Activated T-cell treated with anti-CD3 and anti-CD28 coated beads, Interleukin-2, amount 50 U/mL, for 1 hour (primary cell): Measurements from ENCODE around the gene SSX2B.
"Not testable (repeated sequence)": the region's sequence is repeated elsewhere in the genome, so short reads cannot be mapped to it uniquely, and the experiment has no call there.

Experiments
- DNase-seq: peaks from one replicate; pipeline ENCODE4 v3.0.0-alpha.2; 2020

SSX2B gene

DNA sequence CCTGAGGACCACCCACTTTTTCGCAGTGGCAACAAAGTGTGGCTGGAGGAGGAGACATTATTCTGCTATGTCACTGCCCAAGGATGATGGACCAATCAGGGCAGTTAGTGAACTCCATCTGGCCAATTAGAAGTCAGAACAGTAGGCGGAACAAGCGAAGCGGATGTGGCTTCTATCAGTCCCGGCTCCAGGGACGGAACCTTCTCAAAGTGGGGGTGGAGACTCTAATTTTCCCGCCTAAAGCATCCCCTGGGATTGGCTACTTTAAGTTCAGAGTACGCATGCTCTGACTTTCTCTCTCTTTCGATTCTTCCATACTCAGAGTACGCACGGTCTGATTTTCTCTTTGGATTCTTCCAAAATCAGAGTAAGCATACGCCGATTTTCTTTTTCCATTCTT is at the start of gene SSX2B:
Gene SSX2B (plus strand): TSS at position 301 of the 400 bp plus-strand sequence. CDS start 1,429 bp downstream, outside the sequence.
- DNase-seq: not testable (repeated sequence)

GRCh38 chrX:52707078-52707477 is 44.0 kb upstream of the SSX2B start, which contains the start of gene SSX2:
SSX2 (minus strand) TSS chrX:52707178; CDS start chrX:52705749, 1,429 bp downstream.
- DNase-seq: not testable (repeated sequence)

DNA sequence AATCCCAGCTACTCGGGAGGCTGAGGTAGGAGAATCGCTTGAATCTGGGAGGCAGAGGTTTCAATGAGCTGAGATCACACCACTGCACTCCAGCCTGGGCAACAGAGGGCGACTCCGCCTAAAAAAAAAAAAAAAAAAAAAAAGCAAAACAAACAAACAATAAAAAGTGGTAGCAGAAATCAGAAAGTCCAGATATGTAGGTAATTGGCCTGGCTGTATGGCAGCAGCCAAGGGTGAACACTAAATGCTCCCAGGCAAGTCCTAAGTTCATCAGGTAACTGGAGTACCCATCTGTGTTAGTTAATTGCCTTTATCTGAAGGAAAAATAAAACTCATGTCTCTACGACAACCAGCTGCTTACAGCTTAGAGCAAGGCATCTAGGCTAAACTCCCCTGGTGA is 14.9 kb downstream of the SSX2B start:
- not testable (repeated sequence) for DNase-seq

DNA sequence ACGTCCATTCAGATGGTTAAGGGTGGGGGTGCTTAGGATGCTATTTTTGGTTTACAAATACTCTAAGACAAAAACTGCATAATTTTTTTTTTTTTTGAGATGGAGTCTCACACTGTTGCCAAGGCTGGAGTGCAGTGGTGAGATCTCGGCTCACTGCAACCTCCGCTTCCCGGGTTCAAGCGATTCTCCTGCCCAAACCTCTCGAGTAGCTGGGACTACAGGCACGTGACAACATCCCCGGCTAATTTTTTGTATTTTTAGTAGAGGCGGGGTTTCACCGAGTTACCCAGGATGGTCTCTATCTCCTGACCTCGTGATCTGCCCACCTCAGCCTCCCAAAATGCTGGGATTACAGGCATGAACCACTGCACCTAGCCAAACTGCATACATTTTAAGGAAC is 22.5 kb downstream of the SSX2B start:
- not testable (repeated sequence) for DNase-seq

GRCh38 chrX:52797327-52797726 is 46.3 kb downstream of the SSX2B start, which contains the start of gene SPANXN5:
SPANXN5 (minus strand) TSS chrX:52797427; CDS start chrX:52797348, 79 bp downstream.
- not testable (repeated sequence) for DNase-seq

- DNase-seq: not testable (repeated sequence)
Observed at GRCh38 chrX:52804876-52805275, 53.8 kb downstream of the SSX2B start.
